Pons (tissue), 1 donor: ENCODE data around the gene TNS3.
A peak's percentile ranks its signal among the peaks of the same experiment; 100 is the strongest.
"Not testable (repeated sequence)": the region's sequence is repeated elsewhere in the genome, so short reads cannot be mapped to it uniquely, and the experiment has no call there.

Experiments
- DNase-seq: peaks from one replicate; pipeline ENCODE4 v3.0.0-alpha.2; 2016; ENCODE audit warnings: low spot score

The TNS3 gene

GRCh38 chr7:47452295-47452694, 129.6 kb downstream of the TNS3 start:
- DNase-seq, result no peak

GRCh38 chr7:47451851-47452205, 130.1 kb downstream of the TNS3 start:
- DNase-seq, result no peak

GRCh38 chr7:47449810-47450590, 131.9 kb downstream of the TNS3 start:
- no peak for DNase-seq

- no peak for DNase-seq
These were observed 132.9 kb downstream of the TNS3 start for GRCh38 chr7:47448971-47449370.

GRCh38 chr7:47447621-47448349, 134.1 kb downstream of the TNS3 start:
- no peak for DNase-seq

- DNase-seq, result no peak
These were observed 134.9 kb downstream of the TNS3 start for GRCh38 chr7:47446871-47447466.

GRCh38 chr7:47444376-47445098, 137.4 kb downstream of the TNS3 start:
- peak; percentile 37 for DNase-seq

- no peak for DNase-seq
These were observed 138.9 kb downstream of the TNS3 start for GRCh38 chr7:47443049-47443448.

GRCh38 chr7:47442605-47442865, 139.4 kb downstream of the TNS3 start:
- DNase-seq, result no peak

GRCh38 chr7:47441796-47442604, 139.9 kb downstream of the TNS3 start:
- no peak for DNase-seq

- not testable (repeated sequence) for DNase-seq
These were observed 140.9 kb downstream of the TNS3 start for GRCh38 chr7:47441048-47441447.

- DNase-seq, result no peak
These were observed 141.6 kb downstream of the TNS3 start for GRCh38 chr7:47440320-47440719.

- no peak for DNase-seq
These were observed 142.7 kb downstream of the TNS3 start for GRCh38 chr7:47439181-47439667.

GRCh38 chr7:47438411-47439029, 143.4 kb downstream of the TNS3 start:
- DNase-seq, result no peak

- peak; percentile 78 for DNase-seq
These were observed 146.0 kb downstream of the TNS3 start for GRCh38 chr7:47435889-47436312.

GRCh38 chr7:47433564-47433895, 148.4 kb downstream of the TNS3 start:
- DNase-seq, result no peak

- DNase-seq, result no peak
These were observed 149.0 kb downstream of the TNS3 start for GRCh38 chr7:47432671-47433563.

GRCh38 chr7:47430422-47430821, 151.5 kb downstream of the TNS3 start:
- no peak for DNase-seq

- DNase-seq, result no peak
These were observed 153.0 kb downstream of the TNS3 start for GRCh38 chr7:47428768-47429472.
